ENCODE data around the gene OR9Q2.
"Not testable (repeated sequence)": the region's sequence is repeated elsewhere in the genome, so short reads cannot be mapped to it uniquely, and the experiment has no call there.

The OR9Q2 gene

DNA sequence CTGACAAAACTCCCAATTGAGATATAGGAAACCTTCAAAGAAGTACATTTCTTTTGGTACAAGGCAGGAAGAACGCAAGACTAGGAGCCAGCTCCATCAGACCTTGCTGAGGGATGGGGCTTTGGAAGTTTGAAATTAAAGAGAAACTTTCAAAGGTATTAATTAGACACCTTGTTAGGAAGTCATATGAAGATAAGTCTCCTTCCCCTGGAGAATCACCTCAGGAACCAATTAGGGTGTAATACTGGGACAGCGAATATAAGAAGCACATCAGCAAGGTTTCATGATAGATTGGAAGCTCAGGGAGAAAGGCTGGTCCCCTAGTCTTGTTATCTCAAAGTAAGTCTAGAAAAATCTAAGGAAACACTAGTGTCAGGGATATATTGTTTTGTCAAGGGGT, at the start of gene OR9Q2:
OR9Q2 (plus strand) TSS at position 301 of the 400 bp plus-strand sequence. CDS start 1,421 bp downstream, outside the sequence.
- DNase-seq: no peak

DNA sequence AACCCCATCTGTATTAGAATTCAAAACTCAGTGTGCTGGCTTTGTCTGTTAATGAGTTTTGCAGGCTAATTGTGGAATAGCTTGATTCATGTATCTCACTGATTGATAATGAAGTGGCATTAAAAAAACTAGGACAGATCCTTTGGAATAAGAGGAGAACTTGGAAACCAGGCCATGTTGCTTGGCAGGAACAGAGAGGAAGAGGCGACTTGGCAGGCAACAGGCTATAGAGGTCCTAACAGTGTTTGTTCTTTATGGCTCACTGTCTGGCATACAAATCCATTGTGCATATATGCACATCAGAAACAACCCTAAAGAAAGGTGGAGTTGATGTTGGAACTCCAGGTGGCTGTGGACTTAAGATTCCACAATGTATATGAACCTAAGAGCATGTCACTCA, 46.1 kb upstream of the OR9Q2 start:
- no peak for DNase-seq

DNA sequence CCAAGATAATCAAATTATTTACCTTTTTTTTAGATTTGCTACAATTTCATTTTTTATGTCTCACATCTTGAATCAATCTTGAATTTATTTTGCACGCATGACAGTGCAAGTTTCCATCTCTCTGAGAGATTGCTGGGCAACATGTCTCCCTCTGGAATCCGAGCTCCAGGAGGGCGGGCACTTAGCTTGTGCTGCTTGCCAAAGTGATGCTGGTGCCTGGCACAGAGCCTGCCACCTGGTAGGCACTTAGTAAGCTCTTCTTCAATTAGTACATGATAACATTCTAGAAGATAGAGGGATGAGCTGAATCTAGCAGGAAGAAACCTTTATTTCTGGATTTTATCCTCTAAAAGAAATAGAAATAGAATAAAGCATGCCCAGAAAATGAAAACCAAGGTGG, 36.1 kb upstream of the OR9Q2 start:
- DNase-seq: no peak

DNA sequence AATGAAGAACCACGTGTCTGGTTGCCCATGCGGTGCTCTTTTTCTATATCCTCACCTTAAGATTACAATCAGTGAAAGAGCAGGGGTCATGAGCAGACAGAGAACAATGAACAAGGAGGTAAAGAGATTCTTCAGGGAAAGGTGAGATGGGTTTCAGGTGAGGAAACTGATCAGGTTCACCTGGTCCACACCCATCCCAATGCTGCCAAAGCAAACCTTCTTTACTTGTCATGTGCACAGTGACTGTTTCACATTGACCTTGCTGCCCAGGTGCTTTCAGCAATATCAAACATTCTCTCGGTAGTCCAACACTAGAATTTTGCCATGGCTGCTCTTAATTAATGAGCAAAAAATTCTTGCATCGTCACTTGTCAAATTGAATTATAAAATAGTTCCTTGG, 24.5 kb upstream of the OR9Q2 start:
- DNase-seq: no peak

- no peak for DNase-seq
Measured at GRCh38 chr11:58164990-58165389, 23.9 kb upstream of the OR9Q2 start.

GRCh38 chr11:58165504-58166106, 23.3 kb upstream of the OR9Q2 start:
- no peak for DNase-seq

- no peak for DNase-seq
Measured at GRCh38 chr11:58177409-58178054, 11.3 kb upstream of the OR9Q2 start.

DNA sequence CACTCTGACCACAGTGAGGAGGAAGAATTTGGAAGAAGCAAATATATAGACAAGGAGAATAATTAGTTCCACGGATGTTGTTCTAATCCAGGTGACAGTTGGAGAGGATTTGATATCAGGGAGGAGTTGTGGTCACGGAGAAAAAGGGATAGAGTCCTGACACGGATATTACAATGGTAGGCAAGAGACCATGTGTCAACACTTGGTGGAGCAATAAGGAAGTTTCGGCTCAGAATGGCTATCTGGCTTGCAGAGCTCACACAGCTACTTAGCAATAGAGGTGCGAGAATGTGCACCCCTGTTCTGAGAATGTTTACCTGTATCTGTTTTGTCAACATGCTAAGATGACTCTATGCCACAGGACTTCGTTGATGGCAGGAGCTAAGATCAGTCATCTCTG, 10.4 kb upstream of the OR9Q2 start:
- no peak for DNase-seq

- DNase-seq: peak; percentile 3
Measured at GRCh38 chr11:58179648-58180047, 9.2 kb upstream of the OR9Q2 start.

DNA sequence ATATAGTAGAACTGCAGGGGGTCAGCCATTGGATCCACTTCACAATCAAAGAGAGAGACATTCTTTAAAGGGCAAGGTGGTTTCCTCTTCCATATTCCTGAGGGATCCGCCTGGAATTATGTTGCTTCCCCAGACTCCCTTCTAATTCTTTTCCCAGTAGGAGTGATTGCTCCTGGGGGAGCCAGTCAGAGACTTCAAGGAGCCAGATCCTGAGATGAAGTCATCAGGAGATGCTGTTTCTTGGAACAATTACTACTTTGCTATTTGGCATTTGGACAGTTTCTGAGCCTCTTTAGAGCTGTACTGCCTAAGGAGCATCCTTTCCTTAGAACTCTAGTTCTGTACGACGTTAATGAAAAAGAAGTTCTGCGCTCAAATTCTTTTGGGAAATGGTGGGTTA, 1.9 kb upstream of the OR9Q2 start:
- no peak for DNase-seq

DNA sequence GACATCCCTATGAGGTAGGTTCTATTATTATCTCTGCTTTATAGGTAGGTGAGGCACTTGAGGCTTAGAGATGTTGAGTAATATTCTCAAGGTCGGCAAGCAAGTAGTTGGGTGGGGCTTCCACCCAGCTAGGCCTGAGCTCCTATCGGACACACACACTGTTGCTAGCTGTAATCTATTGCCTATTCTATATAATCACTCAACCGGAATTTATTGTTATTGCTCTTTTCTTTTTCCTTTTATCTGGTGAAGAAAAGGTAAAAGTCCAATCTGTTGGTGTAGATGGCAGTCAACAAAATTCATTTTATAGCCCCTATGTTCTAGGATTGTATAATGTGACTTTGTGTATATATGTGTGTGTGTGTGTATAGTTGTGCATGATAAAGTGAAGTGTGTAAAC, 3.4 kb downstream of the OR9Q2 start:
- no peak for DNase-seq

DNA sequence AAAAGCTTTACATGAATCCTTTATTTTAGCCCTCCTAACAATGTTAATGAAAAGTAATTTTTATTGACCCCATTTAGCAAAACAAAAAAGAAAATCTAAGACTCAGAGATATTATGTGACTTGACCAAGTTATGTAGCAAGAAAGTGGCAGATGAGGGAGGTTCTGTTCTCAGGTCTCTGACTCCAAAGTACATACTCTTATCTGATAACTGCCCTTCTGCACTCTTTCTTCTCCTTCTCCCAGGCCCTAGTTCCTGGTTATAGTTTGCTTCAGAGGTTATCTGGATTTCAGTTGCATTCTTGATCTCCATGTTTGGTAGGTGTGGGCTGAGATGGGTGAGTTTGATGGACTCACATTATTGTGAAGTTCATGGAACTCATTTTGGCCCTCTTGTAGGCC, 4.5 kb downstream of the OR9Q2 start:
- DNase-seq: no peak

DNA sequence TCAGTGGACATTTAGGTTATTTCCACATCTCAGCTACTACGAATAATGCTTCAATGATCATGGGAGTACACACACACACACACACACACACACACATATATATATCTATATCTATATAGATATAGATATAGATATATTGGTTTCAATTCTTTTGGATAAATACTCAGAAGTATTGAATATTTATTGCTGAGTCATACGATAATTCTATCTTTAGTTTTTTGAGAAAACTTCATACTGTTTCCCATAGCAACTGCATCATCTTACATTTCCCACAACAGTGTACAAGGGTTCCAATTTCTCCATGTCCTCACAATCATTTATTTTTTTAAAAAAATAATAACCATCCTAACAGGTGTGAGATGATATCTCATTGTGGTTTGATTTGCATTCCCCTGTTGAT, 7.1 kb downstream of the OR9Q2 start:
- DNase-seq: no peak

- DNase-seq: no peak
Measured at GRCh38 chr11:58199271-58199670, 10.4 kb downstream of the OR9Q2 start.

- no peak for DNase-seq
Measured at GRCh38 chr11:58204042-58204441, 15.2 kb downstream of the OR9Q2 start, which contains the start of gene OR1S2. Gene OR1S2 (minus strand): TSS chr11:58204142. CDS start chr11:58204142, 0 bp downstream.

DNA sequence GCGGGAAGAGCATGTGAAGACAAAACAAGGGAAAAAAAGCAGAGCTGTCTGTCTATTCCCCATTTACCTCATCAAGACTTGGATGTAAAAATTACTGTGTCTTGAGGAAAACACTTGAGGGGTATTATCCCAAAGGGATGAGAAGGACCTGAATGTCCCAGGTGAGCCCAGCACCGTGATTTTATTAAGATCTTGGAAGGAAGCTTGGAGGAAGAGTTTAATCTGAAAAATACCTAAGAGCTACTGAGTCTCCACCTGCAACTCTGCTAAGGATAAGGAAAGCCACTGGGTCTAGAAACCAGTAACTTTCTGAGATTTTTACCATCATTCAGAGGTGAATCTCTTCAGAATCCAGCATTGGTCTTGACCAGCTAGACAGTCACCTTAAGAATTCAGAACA, 23.6 kb downstream of the OR9Q2 start, which contains the start of gene OR1S1:
OR1S1 (plus strand) TSS at position 301 of the 400 bp plus-strand sequence.
- DNase-seq: not testable (repeated sequence)

DNA sequence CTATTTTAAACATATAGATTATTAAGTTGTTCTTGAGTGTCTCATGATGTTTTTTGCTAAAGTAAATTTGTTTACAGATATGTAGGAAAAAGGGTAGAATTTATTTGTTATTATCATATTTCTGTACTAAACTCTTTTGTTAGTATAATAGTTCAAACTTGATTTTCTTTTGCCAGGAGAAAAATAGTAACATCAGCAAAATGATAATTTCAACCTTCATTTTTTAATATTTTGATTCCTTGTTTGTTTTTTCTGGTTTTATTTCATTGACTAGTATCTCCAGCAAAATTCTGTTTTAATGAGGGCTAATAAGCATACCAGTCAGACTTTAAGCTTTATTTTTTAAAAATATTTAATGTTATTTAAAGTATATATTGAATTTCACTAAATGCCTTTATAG, 27.6 kb downstream of the OR9Q2 start:
- DNase-seq: no peak

DNA sequence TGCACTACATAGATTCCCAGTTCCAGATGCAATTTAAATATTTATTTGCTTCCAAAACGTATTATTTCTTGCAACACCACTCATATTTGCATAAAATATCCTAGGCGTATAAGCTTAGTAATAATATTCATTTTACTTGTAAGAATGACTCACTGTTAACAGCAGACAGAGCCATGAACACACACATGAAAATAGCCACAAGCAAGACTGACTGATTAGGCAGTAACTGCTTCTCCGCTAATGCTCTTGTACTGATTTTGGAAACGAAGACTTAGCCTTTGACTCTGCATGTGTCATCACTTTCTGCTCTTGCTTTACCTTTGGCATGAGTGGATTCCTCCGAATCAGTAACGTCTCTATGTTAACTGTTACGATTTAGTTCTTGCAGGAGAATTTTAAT, 33.9 kb downstream of the OR9Q2 start:
- no peak for DNase-seq

DNA sequence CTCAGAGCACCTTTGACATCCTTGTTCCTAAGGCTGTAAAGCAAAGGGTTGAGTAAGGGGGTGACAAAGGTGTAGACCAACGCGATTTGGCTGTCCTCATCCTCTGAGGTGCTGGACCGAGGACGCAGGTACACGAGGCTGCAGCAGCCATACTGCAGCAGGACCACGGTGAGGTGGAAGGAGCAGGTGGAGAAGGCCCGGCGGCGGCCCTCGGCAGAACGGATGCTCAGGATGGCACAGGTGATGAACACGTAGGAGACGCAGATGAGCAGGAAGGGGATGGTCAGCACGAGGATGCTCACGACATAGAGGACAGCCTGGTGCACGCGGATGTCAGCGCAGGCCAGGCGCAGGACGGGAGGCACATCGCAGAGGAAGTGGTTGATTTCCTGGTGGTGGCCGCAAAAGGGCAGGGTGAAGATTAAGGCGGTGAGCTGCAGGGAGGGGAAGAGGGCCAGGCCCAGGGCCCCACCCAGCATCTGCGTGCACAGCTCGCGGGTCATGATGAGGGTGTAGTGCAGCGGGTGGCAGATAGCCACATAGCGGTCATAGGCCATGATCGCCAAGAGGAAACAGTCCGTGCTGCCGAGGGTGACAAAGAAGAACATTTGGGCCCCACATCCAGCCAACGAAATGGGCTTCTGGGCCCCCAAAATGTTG, 39.2 kb downstream of the OR9Q2 start:
- DNase-seq: no peak
